ENCODE data around the gene ACOX2. TPM values are rescaled to one million over a fixed set of nuclear protein-coding genes. Genes with fewer than 3 reads are reported as not detected.

Gene ACOX2
- 13.8 and 15.7 TPM in 2 replicates for total RNA-seq (2012; rRNA removed)

GRCh38 chr3:58536501-58537411, at the start of gene ACOX2:
Gene ACOX2, minus strand, starts transcription at chr3:58537190. Its CDS starts 2,084 bp downstream, at chr3:58535106.
- H3K36me3 ChIP-seq (ENCODE audit: insufficient read depth, low read length): no peaks in the 10 kb centered on the region
- H3K4me1 ChIP-seq (ENCODE audit: control insufficient read depth, insufficient read depth, low read length): peaks cover 19% of the 10 kb centered on the region
- H3K4me2 ChIP-seq (ENCODE audit: low read length): peak within 1 kb of the TSS; percentile 68
- peak within 1 kb of the TSS; percentile 81 for H3K9ac ChIP-seq (ENCODE audit: low read depth, low read length)
- peak within 1 kb of the TSS; percentile 54 for H3K4me3 ChIP-seq (ENCODE audit: low read length)
- no peaks in the 10 kb centered on the region for H3K27me3 ChIP-seq (ENCODE audit: control insufficient read depth, insufficient read depth, low read length)
- no peaks in the 10 kb centered on the region for H3K9me3 ChIP-seq (replicated peaks; ENCODE audit: low read length)

- H3K4me2 ChIP-seq (ENCODE audit: low read length): peak overlapping the region; percentile 97
- peak overlapping the region; percentile 75 for H3K4me3 ChIP-seq (ENCODE audit: low read length)
- no peaks in the 10 kb centered on the region for H3K36me3 ChIP-seq (ENCODE audit: insufficient read depth, low read length)
- peaks cover 11% of the 10 kb centered on the region for H3K4me1 ChIP-seq (ENCODE audit: control insufficient read depth, insufficient read depth, low read length)
- H3K9me3 ChIP-seq (replicated peaks; ENCODE audit: low read length): no peaks in the 10 kb centered on the region
- H3K9ac ChIP-seq (ENCODE audit: low read depth, low read length): peak overlapping the region; percentile 74
- peaks cover 27% of the 10 kb centered on the region for H3K27me3 ChIP-seq (ENCODE audit: control insufficient read depth, insufficient read depth, low read length)
Measured at GRCh38 chr3:58585994-58586393, 49.0 kb upstream of the ACOX2 start.

- H3K9me3 ChIP-seq (replicated peaks; ENCODE audit: low read length): no peaks in the 10 kb centered on the region
Measured at GRCh38 chr3:58585005-58585786, 48.2 kb upstream of the ACOX2 start.

GRCh38 chr3:58584690-58585004, 47.7 kb upstream of the ACOX2 start:
- peaks cover 11% of the 10 kb centered on the region for H3K4me1 ChIP-seq (ENCODE audit: control insufficient read depth, insufficient read depth, low read length)
- H3K27me3 ChIP-seq (ENCODE audit: control insufficient read depth, insufficient read depth, low read length): peaks cover 27% of the 10 kb centered on the region
- no peaks in the 10 kb centered on the region for H3K36me3 ChIP-seq (ENCODE audit: insufficient read depth, low read length)
- no peaks in the 10 kb centered on the region for H3K9me3 ChIP-seq (replicated peaks; ENCODE audit: low read length)
- H3K4me2 ChIP-seq (ENCODE audit: low read length): peak overlapping the region; percentile 97
- H3K4me3 ChIP-seq (ENCODE audit: low read length): peak overlapping the region; percentile 75
- peak overlapping the region; percentile 74 for H3K9ac ChIP-seq (ENCODE audit: low read depth, low read length)

More at GRCh38 chr3:58585005-58585786, 48.2 kb upstream of the ACOX2 start:
- Histone ChIP-seq H3K4me1 (ENCODE audit: control insufficient read depth, insufficient read depth, low read length) (peaks cover 11% of the 10 kb centered on the region), H3K27me3 (ENCODE audit: control insufficient read depth, insufficient read depth, low read length) (peaks cover 27% of the 10 kb centered on the region), H3K36me3 (ENCODE audit: insufficient read depth, low read length) (no peaks in the 10 kb centered on the region), H3K4me3 (ENCODE audit: low read length) (peak overlapping the region; percentile 75), H3K9ac (ENCODE audit: low read depth, low read length) (peak overlapping the region; percentile 74), H3K4me2 (ENCODE audit: low read length) (peak overlapping the region; percentile 97)

GRCh38 chr3:58581328-58582091, 44.5 kb upstream of the ACOX2 start:
- Histone ChIP-seq H3K4me1 (ENCODE audit: control insufficient read depth, insufficient read depth, low read length) (peaks cover 11% of the 10 kb centered on the region), H3K36me3 (ENCODE audit: insufficient read depth, low read length) (no peaks in the 10 kb centered on the region), H3K27me3 (ENCODE audit: control insufficient read depth, insufficient read depth, low read length) (peaks cover 10% of the 10 kb centered on the region), H3K9ac (ENCODE audit: low read depth, low read length) (no peak overlapping the region), H3K9me3 (replicated peaks; ENCODE audit: low read length) (no peaks in the 10 kb centered on the region), H3K4me3 (ENCODE audit: low read length) (no peak overlapping the region), H3K4me2 (ENCODE audit: low read length) (no peak overlapping the region)

- Histone ChIP-seq H3K27me3 (ENCODE audit: control insufficient read depth, insufficient read depth, low read length) (peaks cover 5% of the 10 kb centered on the region), H3K4me2 (ENCODE audit: low read length) (no peak overlapping the region), H3K9me3 (replicated peaks; ENCODE audit: low read length) (no peaks in the 10 kb centered on the region), H3K4me3 (ENCODE audit: low read length) (no peak overlapping the region), H3K9ac (ENCODE audit: low read depth, low read length) (no peak overlapping the region), H3K4me1 (ENCODE audit: control insufficient read depth, insufficient read depth, low read length) (peaks cover 10% of the 10 kb centered on the region), H3K36me3 (ENCODE audit: insufficient read depth, low read length) (no peaks in the 10 kb centered on the region)
Measured at GRCh38 chr3:58580826-58581327, 43.9 kb upstream of the ACOX2 start.

- H3K4me2 ChIP-seq (ENCODE audit: low read length): no peak overlapping the region
- no peaks in the 10 kb centered on the region for H3K4me1 ChIP-seq (ENCODE audit: control insufficient read depth, insufficient read depth, low read length)
- no peaks in the 10 kb centered on the region for H3K27me3 ChIP-seq (ENCODE audit: control insufficient read depth, insufficient read depth, low read length)
- H3K9ac ChIP-seq (ENCODE audit: low read depth, low read length): no peak overlapping the region
- H3K9me3 ChIP-seq (replicated peaks; ENCODE audit: low read length): no peaks in the 10 kb centered on the region
- H3K36me3 ChIP-seq (ENCODE audit: insufficient read depth, low read length): no peaks in the 10 kb centered on the region
- H3K4me3 ChIP-seq (ENCODE audit: low read length): no peak overlapping the region
Measured at GRCh38 chr3:58578873-58579272, 41.9 kb upstream of the ACOX2 start.

GRCh38 chr3:58577269-58577821, 40.4 kb upstream of the ACOX2 start, which contains the start of gene FAM107A:
Gene FAM107A, minus strand, starts transcription at chr3:58577391. Its CDS starts 7,531 bp downstream, at chr3:58569860.
- no peak within 1 kb of the TSS for H3K4me3 ChIP-seq (ENCODE audit: low read length)

GRCh38 chr3:58576716-58577115, 39.7 kb upstream of the ACOX2 start:
- Histone ChIP-seq H3K36me3 (ENCODE audit: insufficient read depth, low read length) (no peaks in the 10 kb centered on the region), H3K4me3 (ENCODE audit: low read length) (no peak overlapping the region), H3K9ac (ENCODE audit: low read depth, low read length) (no peak overlapping the region), H3K4me2 (ENCODE audit: low read length) (no peak overlapping the region), H3K9me3 (replicated peaks; ENCODE audit: low read length) (peaks cover 5% of the 10 kb centered on the region), H3K27me3 (ENCODE audit: control insufficient read depth, insufficient read depth, low read length) (no peaks in the 10 kb centered on the region), H3K4me1 (ENCODE audit: control insufficient read depth, insufficient read depth, low read length) (peaks cover 7% of the 10 kb centered on the region)

More at GRCh38 chr3:58577269-58577821, 40.4 kb upstream of the ACOX2 start, which contains the start of gene FAM107A:
- Histone ChIP-seq H3K4me1 (ENCODE audit: control insufficient read depth, insufficient read depth, low read length) (peaks cover 2% of the 10 kb centered on the region), H3K27me3 (ENCODE audit: control insufficient read depth, insufficient read depth, low read length) (no peaks in the 10 kb centered on the region), H3K9ac (ENCODE audit: low read depth, low read length) (no peak within 1 kb of the TSS), H3K9me3 (replicated peaks; ENCODE audit: low read length) (no peaks in the 10 kb centered on the region), H3K4me2 (ENCODE audit: low read length) (no peak within 1 kb of the TSS), H3K36me3 (ENCODE audit: insufficient read depth, low read length) (no peaks in the 10 kb centered on the region)

GRCh38 chr3:58575971-58576652, 39.1 kb upstream of the ACOX2 start:
- Histone ChIP-seq H3K4me3 (ENCODE audit: low read length) (no peak overlapping the region), H3K36me3 (ENCODE audit: insufficient read depth, low read length) (no peaks in the 10 kb centered on the region), H3K9me3 (replicated peaks; ENCODE audit: low read length) (peaks cover 5% of the 10 kb centered on the region), H3K9ac (ENCODE audit: low read depth, low read length) (no peak overlapping the region), H3K4me1 (ENCODE audit: control insufficient read depth, insufficient read depth, low read length) (peaks cover 7% of the 10 kb centered on the region), H3K4me2 (ENCODE audit: low read length) (no peak overlapping the region), H3K27me3 (ENCODE audit: control insufficient read depth, insufficient read depth, low read length) (no peaks in the 10 kb centered on the region)

Data from skeletal muscle satellite cell (primary cell).